ENCODE measurements around the gene BID.
"Not testable (repeated sequence)": the region's sequence is repeated elsewhere in the genome, so short reads cannot be mapped to it uniquely, and the experiment has no call there.

DNA sequence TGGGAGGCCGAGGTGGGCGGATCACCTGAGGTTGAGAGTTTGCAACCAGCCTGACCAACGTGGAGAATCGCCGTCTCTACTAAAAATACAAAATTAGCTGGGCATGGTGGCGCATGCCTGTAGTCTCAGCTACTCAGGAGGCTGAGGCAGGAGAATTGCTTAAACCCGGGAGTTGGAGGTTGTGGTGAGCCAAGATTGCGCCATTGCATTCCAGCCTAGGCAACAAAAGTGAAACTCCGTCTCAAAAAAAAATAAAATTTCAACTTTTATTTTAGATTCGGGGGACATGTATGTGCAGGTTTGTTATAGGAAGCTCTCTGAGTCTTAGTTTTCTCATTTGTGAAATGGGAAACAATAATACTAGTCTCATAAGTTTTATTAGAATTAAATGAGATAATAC, 77.1 kb downstream of the BID start:
- TF ChIP-seq, protein P1, sequence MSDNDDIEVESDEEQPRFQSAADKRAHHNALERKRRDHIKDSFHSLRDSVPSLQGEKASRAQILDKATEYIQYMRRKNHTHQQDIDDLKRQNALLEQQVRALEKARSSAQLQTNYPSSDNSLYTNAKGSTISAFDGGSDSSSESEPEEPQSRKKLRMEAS (IDR thresholded peaks at IDR 0.05), result not testable (repeated sequence)
- not testable (repeated sequence) for TF ChIP-seq ZNF274 (IDR thresholded peaks at IDR 0.05; ENCODE audit: low read depth, low read length); CBX3 (IDR thresholded peaks at IDR 0.05; ENCODE audit: low read depth)
- TF ChIP-seq, protein P2, sequence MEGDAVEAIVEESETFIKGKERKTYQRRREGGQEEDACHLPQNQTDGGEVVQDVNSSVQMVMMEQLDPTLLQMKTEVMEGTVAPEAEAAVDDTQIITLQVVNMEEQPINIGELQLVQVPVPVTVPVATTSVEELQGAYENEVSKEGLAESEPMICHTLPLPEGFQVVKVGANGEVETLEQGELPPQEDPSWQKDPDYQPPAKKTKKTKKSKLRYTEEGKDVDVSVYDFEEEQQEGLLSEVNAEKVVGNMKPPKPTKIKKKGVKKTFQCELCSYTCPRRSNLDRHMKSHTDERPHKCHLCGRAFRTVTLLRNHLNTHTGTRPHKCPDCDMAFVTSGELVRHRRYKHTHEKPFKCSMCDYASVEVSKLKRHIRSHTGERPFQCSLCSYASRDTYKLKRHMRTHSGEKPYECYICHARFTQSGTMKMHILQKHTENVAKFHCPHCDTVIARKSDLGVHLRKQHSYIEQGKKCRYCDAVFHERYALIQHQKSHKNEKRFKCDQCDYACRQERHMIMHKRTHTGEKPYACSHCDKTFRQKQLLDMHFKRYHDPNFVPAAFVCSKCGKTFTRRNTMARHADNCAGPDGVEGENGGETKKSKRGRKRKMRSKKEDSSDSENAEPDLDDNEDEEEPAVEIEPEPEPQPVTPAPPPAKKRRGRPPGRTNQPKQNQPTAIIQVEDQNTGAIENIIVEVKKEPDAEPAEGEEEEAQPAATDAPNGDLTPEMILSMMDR (IDR thresholded peaks at IDR 0.05 in 2 of 3, conservative IDR thresholded peaks at IDR 0.05 in 1 of 3; ENCODE audit: borderline replicate concordance in 1 of 3, insufficient read depth in 1 of 3, low read depth in 2 of 3, low read length in 2 of 3), result not testable (repeated sequence)
